T-helper 2 cell treated with Interferon-gamma antibody and Interleukin-4, amounts not matched to agents 5 μg/mL and 100 μg/mL, for 36 hours (primary cell): ENCODE results near the gene DCAF8.
A peak's percentile ranks its signal among the peaks of the same experiment; 100 is the strongest.

Experiments used
- DNase-seq: peaks from one replicate; pipeline ENCODE4 v3.0.0; 2021; ENCODE audit warnings: low spot score
- H3K27ac Mint-ChIP-seq: one replicate; pipeline ENCODE4 v1.8.0; 2021; ENCODE audit warnings: mild to moderate bottlenecking, mixed read lengths
- H3K27me3 Mint-ChIP-seq: one replicate; pipeline ENCODE4 v1.8.0; 2021; ENCODE audit warnings: low read depth, mixed read lengths
- H3K36me3 Mint-ChIP-seq: one replicate; pipeline ENCODE4 v1.8.0; 2021; ENCODE audit warnings: low read depth, mixed read lengths
- H3K4me1 Mint-ChIP-seq: one replicate; pipeline ENCODE4 v1.8.0; 2021; ENCODE audit warnings: low read depth, mixed read lengths
- H3K4me3 Mint-ChIP-seq: one replicate; pipeline ENCODE4 v1.8.0; 2022; ENCODE audit warnings: mild to moderate bottlenecking, moderate library complexity, mixed read lengths
- H3K9me3 Mint-ChIP-seq: one replicate; pipeline ENCODE4 v1.8.0; 2021; ENCODE audit warnings: mixed read lengths

The DCAF8 gene

GRCh38 chr1:160169553-160170399 is 92.6 kb downstream of the DCAF8 start:
- Mint-ChIP-seq H3K9me3 (no peaks in the 10 kb centered on the region), H3K27ac (peak overlapping the region; percentile 0), H3K4me3 (peak overlapping the region; percentile 6), H3K4me1 (peaks cover 18% of the 10 kb centered on the region), H3K27me3 (peaks cover 19% of the 10 kb centered on the region), H3K36me3 (no peaks in the 10 kb centered on the region)
- peak; percentile 58 for DNase-seq

- Mint-ChIP-seq H3K4me1 (peaks cover 18% of the 10 kb centered on the region), H3K9me3 (no peaks in the 10 kb centered on the region), H3K4me3 (no peak overlapping the region), H3K36me3 (no peaks in the 10 kb centered on the region), H3K27me3 (peaks cover 19% of the 10 kb centered on the region), H3K27ac (peak overlapping the region; percentile 0)
- DNase-seq = no peak
Measured at GRCh38 chr1:160168609-160169369, 93.6 kb downstream of the DCAF8 start.

- Mint-ChIP-seq H3K9me3 (no peaks in the 10 kb centered on the region), H3K27ac (no peak overlapping the region), H3K4me3 (no peak overlapping the region), H3K27me3 (peaks cover 20% of the 10 kb centered on the region), H3K4me1 (peaks cover 13% of the 10 kb centered on the region), H3K36me3 (no peaks in the 10 kb centered on the region)
- no peak for DNase-seq
Measured at GRCh38 chr1:160168016-160168415, 94.3 kb downstream of the DCAF8 start.

GRCh38 chr1:160167580-160167979 is 94.8 kb downstream of the DCAF8 start:
- no peak overlapping the region for H3K4me3 Mint-ChIP-seq
- H3K36me3 Mint-ChIP-seq = no peaks in the 10 kb centered on the region
- H3K27me3 Mint-ChIP-seq = peaks cover 19% of the 10 kb centered on the region
- H3K4me1 Mint-ChIP-seq = peaks cover 13% of the 10 kb centered on the region
- no peak overlapping the region for H3K27ac Mint-ChIP-seq
- no peaks in the 10 kb centered on the region for H3K9me3 Mint-ChIP-seq
- no peak for DNase-seq

- H3K4me3 Mint-ChIP-seq = no peak overlapping the region
- no peak overlapping the region for H3K27ac Mint-ChIP-seq
- H3K27me3 Mint-ChIP-seq = peaks cover 16% of the 10 kb centered on the region
- no peaks in the 10 kb centered on the region for H3K9me3 Mint-ChIP-seq
- no peak for DNase-seq
- no peaks in the 10 kb centered on the region for H3K36me3 Mint-ChIP-seq
- peaks cover 16% of the 10 kb centered on the region for H3K4me1 Mint-ChIP-seq
Measured at GRCh38 chr1:160167056-160167455, 95.3 kb downstream of the DCAF8 start.

- H3K4me3 Mint-ChIP-seq = no peak overlapping the region
- no peak for DNase-seq
- H3K27me3 Mint-ChIP-seq = peaks cover 15% of the 10 kb centered on the region
- H3K9me3 Mint-ChIP-seq = no peaks in the 10 kb centered on the region
- H3K4me1 Mint-ChIP-seq = peaks cover 21% of the 10 kb centered on the region
- H3K27ac Mint-ChIP-seq = no peak overlapping the region
- no peaks in the 10 kb centered on the region for H3K36me3 Mint-ChIP-seq
Measured at GRCh38 chr1:160166166-160166868, 96.0 kb downstream of the DCAF8 start.
